ENCODE results near the gene TLR10. TPM values are rescaled to one million over a fixed set of nuclear protein-coding genes. Genes with fewer than 3 reads are reported as not detected.

Gene TLR10
- total and polyA plus RNA-seq, 7 experiments from 2014 or later, result 0.13 to 1.6 (median 0.25) TPM; not detected in 1

- CTCF ChIA-PET, result interaction anchor here (0.6 to 5.3 kb wide), 10 partner anchors 12 to 579 kb away, joined by 3 to 50 read pairs (median 22); partner anchors contain the start of genes TLR1 and TLR10
- Histone ChIP-seq H3K27me3 (ENCODE audit: control insufficient read depth in 2 of 2, insufficient read depth in 2 of 2, low read length in 2 of 2) (no peaks in the 10 kb centered on the region), H3K4me1 (ENCODE audit: control insufficient read depth in 2 of 2, insufficient read depth in 2 of 2, low read length in 2 of 2) (peaks cover 0 to 5% of the 10 kb centered on the region in 2 donors), H3K36me3 (ENCODE audit: control insufficient read depth in 2 of 3, insufficient read depth in 3 of 3, low read length in 3 of 3) (no peaks in the 10 kb centered on the region), H3K9me3 (ENCODE audit: control insufficient read depth in 2 of 3, low read length in 3 of 3) (no peaks in the 10 kb centered on the region), H3K4me3 (ENCODE audit: low read length) (no peak overlapping the region), H3K27ac (ENCODE audit: low read depth, low read length) (no peak overlapping the region)
- DNase-seq, result peak in 1 of 9 donors; percentile 9
- intact Hi-C loops (cut with micrococcal nuclease), result loop anchor here (2.0 to 5.0 kb wide), 3 partner anchors 289 to 1219 kb away; partner anchors contain the start of gene PDS5A (in 1 of the 2)
- Mint-ChIP-seq H3K4me3 (no peak overlapping the region), H3K9me3 (no peaks in the 10 kb centered on the region), H3K36me3 (peaks cover 0 to 2% (median 0%) of the 10 kb centered on the region in 5 donors), H3K27ac (no peak overlapping the region), H3K27me3 (no peaks in the 10 kb centered on the region), H3K4me1 (peaks cover 8 to 29% (median 19%) of the 10 kb centered on the region in 7 donors)
- POLR2A ChIA-PET, result no interaction called here
- ATAC-seq, result no peak
Measured at GRCh38 chr4:38757945-38758600, 24.7 kb downstream of the TLR10 start.

DNA sequence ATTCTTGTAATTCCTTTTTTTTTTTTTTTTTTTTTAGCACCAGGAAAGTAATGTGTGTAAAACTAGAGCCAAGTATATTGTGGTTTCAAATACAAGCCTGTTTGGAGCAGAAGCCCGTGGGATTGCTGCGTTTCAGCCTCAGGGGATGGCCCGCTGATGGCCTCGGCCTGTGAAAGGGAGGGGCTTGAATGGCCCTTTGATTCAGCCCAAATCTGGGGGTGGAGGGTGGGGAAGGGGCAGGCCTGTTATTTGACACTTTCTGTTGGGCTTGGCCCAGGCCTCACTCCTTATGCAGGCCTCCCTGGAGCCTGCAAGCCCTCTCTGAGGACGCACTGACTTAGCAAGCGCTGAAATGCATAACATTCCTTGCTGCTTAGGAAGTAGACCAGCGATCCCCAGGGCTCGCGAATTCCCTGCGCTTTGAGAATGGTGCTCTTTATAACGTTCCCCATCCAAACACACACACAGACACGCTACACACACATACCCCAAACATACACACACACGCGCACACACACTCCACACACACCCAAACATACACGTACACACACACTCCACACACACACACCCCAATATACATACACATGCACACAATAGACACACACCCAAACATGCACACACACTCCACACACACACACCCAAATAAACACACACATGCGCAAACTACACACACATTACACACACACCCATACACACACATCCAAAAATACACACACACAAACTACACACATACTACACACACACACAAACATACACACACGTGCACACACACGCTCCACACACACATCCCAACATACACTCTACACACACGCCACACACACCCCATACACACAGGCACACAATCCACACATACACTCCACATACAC lies 29.6 kb downstream of the TLR10 start:
- intact Hi-C loops (cut with micrococcal nuclease), result no loop called here
- no peak overlapping the region for H3K27ac Mint-ChIP-seq
- ChIA-PET POLR2A (no interaction called here), CTCF (no interaction called here)
- no peaks in the 10 kb centered on the region for H3K27me3 Mint-ChIP-seq
- Histone ChIP-seq H3K9me3 (ENCODE audit: control insufficient read depth in 2 of 3, low read length in 3 of 3) (peaks cover 0 to 2% (median 0%) of the 10 kb centered on the region in 3 experiments), H3K4me3 (ENCODE audit: low read length) (no peak overlapping the region), H3K27ac (ENCODE audit: low read depth, low read length) (no peak overlapping the region), H3K27me3 (ENCODE audit: control insufficient read depth in 2 of 2, insufficient read depth in 2 of 2, low read length in 2 of 2) (no peaks in the 10 kb centered on the region), H3K4me1 (ENCODE audit: control insufficient read depth in 2 of 2, insufficient read depth in 2 of 2, low read length in 2 of 2) (no peaks in the 10 kb centered on the region), H3K36me3 (ENCODE audit: control insufficient read depth in 2 of 3, insufficient read depth in 3 of 3, low read length in 3 of 3) (no peaks in the 10 kb centered on the region)
- H3K4me1 Mint-ChIP-seq, result peaks cover 0 to 24% (median 0%) of the 10 kb centered on the region in 7 donors
- no peak overlapping the region for H3K4me3 Mint-ChIP-seq
- peaks cover 0 to 9% (median 6%) of the 10 kb centered on the region in 11 donors for H3K9me3 Mint-ChIP-seq
- ATAC-seq (no peak), DNase-seq (no peak)
- H3K36me3 Mint-ChIP-seq, result peaks cover 4 to 8% (median 5%) of the 10 kb centered on the region in 5 donors

- intact Hi-C loops (cut with micrococcal nuclease), result no loop called here
- Mint-ChIP-seq H3K4me3 (peak overlapping the region in 1 of 10 donors; percentile 78), H3K9me3 (peaks cover 0 to 12% (median 8%) of the 10 kb centered on the region in 11 donors), H3K27ac (peak overlapping the region in 1 of 9 donors; percentile 91), H3K27me3 (no peaks in the 10 kb centered on the region), H3K36me3 (peaks cover 4 to 10% (median 6%) of the 10 kb centered on the region in 5 donors), H3K4me1 (peaks cover 0 to 18% (median 0%) of the 10 kb centered on the region in 7 donors)
- H3K27ac ChIP-seq (ENCODE audit: low read depth, low read length), result no peak overlapping the region
- peaks cover 0 to 8% (median 0%) of the 10 kb centered on the region in 3 experiments for H3K9me3 ChIP-seq (ENCODE audit: control insufficient read depth in 2 of 3, low read length in 3 of 3)
- no peaks in the 10 kb centered on the region for H3K36me3 ChIP-seq (ENCODE audit: control insufficient read depth in 2 of 3, insufficient read depth in 3 of 3, low read length in 3 of 3)
- peak; percentile 50 for ATAC-seq
- DNase-seq, result no peak
- no peak overlapping the region for H3K4me3 ChIP-seq (ENCODE audit: low read length)
- POLR2A ChIA-PET, result no interaction called here
- CTCF ChIA-PET, result no interaction called here
- H3K4me1 ChIP-seq (ENCODE audit: control insufficient read depth in 2 of 2, insufficient read depth in 2 of 2, low read length in 2 of 2), result no peaks in the 10 kb centered on the region
- H3K27me3 ChIP-seq (ENCODE audit: control insufficient read depth in 2 of 2, insufficient read depth in 2 of 2, low read length in 2 of 2), result no peaks in the 10 kb centered on the region
Measured at GRCh38 chr4:38752372-38752940, 30.3 kb downstream of the TLR10 start.

- Mint-ChIP-seq H3K27ac (no peak overlapping the region), H3K27me3 (no peaks in the 10 kb centered on the region), H3K4me3 (no peak overlapping the region), H3K9me3 (peaks cover 0 to 21% (median 15%) of the 10 kb centered on the region in 11 donors), H3K36me3 (peaks cover 9 to 17% (median 11%) of the 10 kb centered on the region in 5 donors), H3K4me1 (peaks cover 0 to 18% (median 0%) of the 10 kb centered on the region in 7 donors)
- Histone ChIP-seq H3K4me3 (ENCODE audit: low read length) (no peak overlapping the region), H3K27ac (ENCODE audit: low read depth, low read length) (no peak overlapping the region), H3K4me1 (ENCODE audit: control insufficient read depth in 2 of 2, insufficient read depth in 2 of 2, low read length in 2 of 2) (no peaks in the 10 kb centered on the region), H3K27me3 (ENCODE audit: control insufficient read depth in 2 of 2, insufficient read depth in 2 of 2, low read length in 2 of 2) (no peaks in the 10 kb centered on the region), H3K9me3 (ENCODE audit: control insufficient read depth in 2 of 3, low read length in 3 of 3) (peaks cover 0 to 11% (median 0%) of the 10 kb centered on the region in 3 experiments), H3K36me3 (ENCODE audit: control insufficient read depth in 2 of 3, insufficient read depth in 3 of 3, low read length in 3 of 3) (no peaks in the 10 kb centered on the region)
- DNase-seq, result no peak
- ATAC-seq, result no peak
- CTCF ChIA-PET, result no interaction called here
- intact Hi-C loops (cut with micrococcal nuclease), result no loop called here
- POLR2A ChIA-PET, result interaction anchor here (0.6 kb wide), 1 partner anchor 9 kb away, joined by 3 read pairs; no protein-coding TSS in a partner anchor
Measured at GRCh38 chr4:38751341-38752010, 31.3 kb downstream of the TLR10 start.

DNA sequence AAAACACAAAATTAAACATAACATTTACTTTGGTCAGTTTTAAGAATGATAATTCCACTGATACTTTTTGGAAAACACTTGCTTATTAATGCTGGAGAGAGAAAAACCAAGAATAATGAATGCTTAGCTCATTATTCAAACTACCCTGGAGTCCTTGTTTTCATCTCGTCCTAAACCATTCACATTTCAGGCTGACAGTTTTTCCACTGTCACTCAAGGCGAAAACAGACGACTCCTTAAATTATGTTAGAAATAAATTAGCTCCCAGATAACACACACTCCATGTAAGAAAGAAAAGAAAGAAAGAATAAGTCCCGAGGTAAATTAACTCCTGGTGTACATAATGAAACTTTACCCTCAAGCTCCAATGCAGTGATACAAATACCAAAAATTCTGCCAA lies 33.5 kb downstream of the TLR10 start:
- no peak overlapping the region for H3K27ac Mint-ChIP-seq
- POLR2A ChIA-PET, result no interaction called here
- no peak for ATAC-seq

GRCh38 chr4:38747629-38748028 lies 35.2 kb downstream of the TLR10 start:
- Mint-ChIP-seq H3K36me3 (peaks cover 9 to 17% (median 11%) of the 10 kb centered on the region in 5 donors), H3K4me1 (peaks cover 0 to 26% (median 6%) of the 10 kb centered on the region in 7 donors), H3K27ac (no peak overlapping the region), H3K4me3 (no peak overlapping the region), H3K9me3 (peaks cover 0 to 21% (median 15%) of the 10 kb centered on the region in 11 donors), H3K27me3 (peaks cover 0 to 5% (median 0%) of the 10 kb centered on the region in 5 donors)
- intact Hi-C loops (cut with micrococcal nuclease), result no loop called here
- ChIA-PET POLR2A (no interaction called here), CTCF (interaction anchor here (0.5 kb wide), 1 partner anchor 713 kb away, joined by 3 read pairs; no protein-coding TSS in a partner anchor)
- no peak for ATAC-seq
- DNase-seq, result no peak
- Histone ChIP-seq H3K36me3 (ENCODE audit: control insufficient read depth in 2 of 3, insufficient read depth in 3 of 3, low read length in 3 of 3) (no peaks in the 10 kb centered on the region), H3K9me3 (ENCODE audit: control insufficient read depth in 2 of 3, low read length in 3 of 3) (peaks cover 0 to 11% (median 0%) of the 10 kb centered on the region in 3 experiments), H3K4me3 (ENCODE audit: low read length) (no peak overlapping the region), H3K4me1 (ENCODE audit: control insufficient read depth in 2 of 2, insufficient read depth in 2 of 2, low read length in 2 of 2) (no peaks in the 10 kb centered on the region), H3K27ac (ENCODE audit: low read depth, low read length) (no peak overlapping the region), H3K27me3 (ENCODE audit: control insufficient read depth in 2 of 2, insufficient read depth in 2 of 2, low read length in 2 of 2) (no peaks in the 10 kb centered on the region)

More for the DNA sequence above, 33.5 kb downstream of the TLR10 start:
- Histone ChIP-seq H3K27ac (ENCODE audit: low read depth, low read length) (no peak overlapping the region), H3K27me3 (ENCODE audit: control insufficient read depth in 2 of 2, insufficient read depth in 2 of 2, low read length in 2 of 2) (no peaks in the 10 kb centered on the region), H3K4me1 (ENCODE audit: control insufficient read depth in 2 of 2, insufficient read depth in 2 of 2, low read length in 2 of 2) (no peaks in the 10 kb centered on the region), H3K9me3 (ENCODE audit: control insufficient read depth in 2 of 3, low read length in 3 of 3) (peaks cover 0 to 11% (median 0%) of the 10 kb centered on the region in 3 experiments), H3K4me3 (ENCODE audit: low read length) (no peak overlapping the region), H3K36me3 (ENCODE audit: control insufficient read depth in 2 of 3, insufficient read depth in 3 of 3, low read length in 3 of 3) (no peaks in the 10 kb centered on the region)
- Mint-ChIP-seq H3K36me3 (peaks cover 9 to 17% (median 11%) of the 10 kb centered on the region in 5 donors), H3K9me3 (peaks cover 0 to 21% (median 15%) of the 10 kb centered on the region in 11 donors), H3K4me3 (no peak overlapping the region), H3K27me3 (no peaks in the 10 kb centered on the region), H3K4me1 (peaks cover 0 to 18% (median 0%) of the 10 kb centered on the region in 7 donors)
- intact Hi-C loops (cut with micrococcal nuclease), result no loop called here
- DNase-seq, result no peak
- CTCF ChIA-PET, result interaction anchor here (0.6 kb wide), 1 partner anchor 67 kb away, joined by 3 read pairs; no protein-coding TSS in a partner anchor
